Measurements from ENCODE around the gene IFITM2.

GRCh38 chr11:285894-286220, 21.8 kb upstream of the IFITM2 start:
- TF ChIP-seq, protein P1, sequence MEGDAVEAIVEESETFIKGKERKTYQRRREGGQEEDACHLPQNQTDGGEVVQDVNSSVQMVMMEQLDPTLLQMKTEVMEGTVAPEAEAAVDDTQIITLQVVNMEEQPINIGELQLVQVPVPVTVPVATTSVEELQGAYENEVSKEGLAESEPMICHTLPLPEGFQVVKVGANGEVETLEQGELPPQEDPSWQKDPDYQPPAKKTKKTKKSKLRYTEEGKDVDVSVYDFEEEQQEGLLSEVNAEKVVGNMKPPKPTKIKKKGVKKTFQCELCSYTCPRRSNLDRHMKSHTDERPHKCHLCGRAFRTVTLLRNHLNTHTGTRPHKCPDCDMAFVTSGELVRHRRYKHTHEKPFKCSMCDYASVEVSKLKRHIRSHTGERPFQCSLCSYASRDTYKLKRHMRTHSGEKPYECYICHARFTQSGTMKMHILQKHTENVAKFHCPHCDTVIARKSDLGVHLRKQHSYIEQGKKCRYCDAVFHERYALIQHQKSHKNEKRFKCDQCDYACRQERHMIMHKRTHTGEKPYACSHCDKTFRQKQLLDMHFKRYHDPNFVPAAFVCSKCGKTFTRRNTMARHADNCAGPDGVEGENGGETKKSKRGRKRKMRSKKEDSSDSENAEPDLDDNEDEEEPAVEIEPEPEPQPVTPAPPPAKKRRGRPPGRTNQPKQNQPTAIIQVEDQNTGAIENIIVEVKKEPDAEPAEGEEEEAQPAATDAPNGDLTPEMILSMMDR (IDR thresholded peaks at IDR 0.05; ENCODE audit: low read depth, low read length), result no peak
- TF ChIP-seq MAX (IDR thresholded peaks at IDR 0.05; ENCODE audit: low read depth, low read length), result no peak
